ENCODE results near the gene PI4KB. TPM values are rescaled to one million over a fixed set of nuclear protein-coding genes. Genes with fewer than 3 reads are reported as not detected.
"Not testable (repeated sequence)": the region's sequence is repeated elsewhere in the genome, so short reads cannot be mapped to it uniquely, and the experiment has no call there.

The PI4KB gene
- total RNA-seq, 2 donors from 2014 or later = 47.2 to 53.5 TPM

GRCh38 chr1:151277249-151277648 lies 50.0 kb downstream of the PI4KB start:
- Histone ChIP-seq H3K27ac (no peak overlapping the region), H3K4me1 (no peaks in the 10 kb centered on the region), H3K36me3 (no peaks in the 10 kb centered on the region), H3K9ac (ENCODE audit: low read depth in 2 of 2, low read length in 2 of 2) (no peak overlapping the region), H3K4me3 (no peak overlapping the region), H3K27me3 (no peaks in the 10 kb centered on the region), H3K9me3 (no peaks in the 10 kb centered on the region)
- intact Hi-C loops (cut with DNase I) = no loop called here
- no peak for DNase-seq
- TF ChIP-seq CTCF (IDR thresholded peaks at IDR 0.05) = no peak

- H3K9me3 ChIP-seq; H3K4me1 ChIP-seq; H3K4me3 ChIP-seq; H3K27ac ChIP-seq; H3K9ac ChIP-seq (ENCODE audit: low read depth in 2 of 2, low read length in 2 of 2); DNase-seq; H3K36me3 ChIP-seq; H3K27me3 ChIP-seq; intact Hi-C loops (cut with DNase I): not testable (repeated sequence)
Observed at GRCh38 chr1:151275341-151275740, 51.9 kb downstream of the PI4KB start.

GRCh38 chr1:151273924-151274466 lies 53.2 kb downstream of the PI4KB start:
- intact Hi-C loops (cut with DNase I) = no loop called here

GRCh38 chr1:151267760-151268159 lies 59.5 kb downstream of the PI4KB start:
- H3K9ac ChIP-seq (ENCODE audit: low read depth in 2 of 2, low read length in 2 of 2) = no peak overlapping the region
- no peak for DNase-seq
- no peaks in the 10 kb centered on the region for H3K27me3 ChIP-seq
- no peak overlapping the region for H3K4me3 ChIP-seq
- H3K36me3 ChIP-seq = peaks cover 9% of the 10 kb centered on the region
- TF ChIP-seq CTCF (IDR thresholded peaks at IDR 0.05) = no peak
- H3K4me1 ChIP-seq = no peaks in the 10 kb centered on the region
- H3K27ac ChIP-seq = no peak overlapping the region
- intact Hi-C loops (cut with DNase I) = no loop called here
- H3K9me3 ChIP-seq = no peaks in the 10 kb centered on the region

More at GRCh38 chr1:151273924-151274466, 53.2 kb downstream of the PI4KB start:
- Histone ChIP-seq H3K9me3 (no peaks in the 10 kb centered on the region), H3K27ac (no peak overlapping the region), H3K27me3 (no peaks in the 10 kb centered on the region), H3K4me1 (no peaks in the 10 kb centered on the region), H3K9ac (ENCODE audit: low read depth in 2 of 2, low read length in 2 of 2) (no peak overlapping the region), H3K4me3 (no peak overlapping the region), H3K36me3 (no peaks in the 10 kb centered on the region)
- no peak for DNase-seq
- no peak for TF ChIP-seq CTCF (IDR thresholded peaks at IDR 0.05)

- peaks cover 9% of the 10 kb centered on the region for H3K36me3 ChIP-seq
- intact Hi-C loops (cut with DNase I) = no loop called here
Observed at GRCh38 chr1:151266821-151267220, 60.4 kb downstream of the PI4KB start.

More at GRCh38 chr1:151266821-151267220, 60.4 kb downstream of the PI4KB start:
- H3K9me3 ChIP-seq = no peaks in the 10 kb centered on the region
- H3K27me3 ChIP-seq = no peaks in the 10 kb centered on the region
- TF ChIP-seq CTCF (IDR thresholded peaks at IDR 0.05) = no peak
- no peak for DNase-seq
- H3K4me3 ChIP-seq = no peak overlapping the region
- H3K4me1 ChIP-seq = no peaks in the 10 kb centered on the region
- H3K27ac ChIP-seq = no peak overlapping the region
- no peak overlapping the region for H3K9ac ChIP-seq (ENCODE audit: low read depth in 2 of 2, low read length in 2 of 2)
